KOPT-K1 (cell line): Measurements from ENCODE around the gene USP12.

Experiments used
- H3K27ac ChIP-seq: fragments of 200-600 bp; sonication (generic); 2 replicates; pipeline ENCODE4 v1.5.1; 2016; ENCODE audit warnings: antibody characterized with exemption, mild to moderate bottlenecking, low read depth, low read length; ENCODE audit not compliant: poor library complexity, severe bottlenecking
- H3K36me3 ChIP-seq: fragments of 200-600 bp; sonication (generic); 2 replicates; pipeline ENCODE4 v1.5.1; 2017; ENCODE audit warnings: antibody characterized with exemption, mild to moderate bottlenecking, low read length, moderate library complexity; ENCODE audit not compliant: insufficient read depth
- H3K9me3 ChIP-seq: fragments of 200-600 bp; sonication (generic); 2 replicates; pipeline ENCODE4 v1.5.1; 2017; ENCODE audit warnings: antibody characterized with exemption, low read length, mild to moderate bottlenecking; ENCODE audit not compliant: insufficient read depth, poor library complexity, severe bottlenecking

Gene USP12

GRCh38 chr13:27037571-27037970, 134.0 kb downstream of the USP12 start:
- H3K9me3 ChIP-seq, result no peaks in the 10 kb centered on the region
- H3K27ac ChIP-seq, result no peak overlapping the region
- H3K36me3 ChIP-seq, result no peaks in the 10 kb centered on the region

GRCh38 chr13:27037171-27037570, 134.4 kb downstream of the USP12 start:
- Histone ChIP-seq H3K36me3 (no peaks in the 10 kb centered on the region), H3K9me3 (no peaks in the 10 kb centered on the region), H3K27ac (no peak overlapping the region)

DNA sequence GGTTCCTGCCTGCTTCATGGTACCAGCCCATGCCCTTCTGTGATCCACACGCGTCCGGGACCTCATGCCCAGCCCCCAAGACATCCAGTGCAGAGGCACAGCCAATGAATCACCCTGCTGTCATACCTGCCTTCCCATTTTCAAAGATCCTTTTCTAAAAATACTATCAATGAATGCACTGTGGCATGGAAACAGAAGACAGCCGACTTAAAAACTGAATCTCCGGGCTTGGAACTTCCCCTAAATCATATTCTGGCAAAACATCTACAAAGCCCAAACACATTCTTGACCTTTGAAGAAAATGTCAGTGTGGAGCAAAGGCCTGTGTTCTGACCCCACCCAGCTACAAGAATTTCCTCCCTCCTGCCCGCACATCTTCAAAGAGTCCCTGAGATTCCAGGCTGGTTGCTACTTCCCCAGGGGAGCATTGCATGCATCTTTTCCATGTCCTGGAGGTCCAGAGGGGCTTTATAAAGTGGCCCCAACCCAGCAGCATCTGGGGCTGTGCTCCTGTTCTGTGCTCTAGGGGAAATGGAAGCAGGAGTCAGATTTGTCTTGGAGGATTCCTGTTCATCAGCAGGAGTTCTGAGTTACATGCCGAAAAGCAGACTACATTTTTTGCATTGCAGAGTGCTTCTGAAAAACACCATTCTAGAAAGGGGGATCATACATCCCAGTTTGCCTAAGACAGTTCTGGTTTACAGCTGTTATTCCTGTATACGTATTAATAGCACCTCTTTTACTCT, 135.2 kb downstream of the USP12 start:
- H3K9me3 ChIP-seq, result no peaks in the 10 kb centered on the region
- no peaks in the 10 kb centered on the region for H3K36me3 ChIP-seq
- no peak overlapping the region for H3K27ac ChIP-seq

DNA sequence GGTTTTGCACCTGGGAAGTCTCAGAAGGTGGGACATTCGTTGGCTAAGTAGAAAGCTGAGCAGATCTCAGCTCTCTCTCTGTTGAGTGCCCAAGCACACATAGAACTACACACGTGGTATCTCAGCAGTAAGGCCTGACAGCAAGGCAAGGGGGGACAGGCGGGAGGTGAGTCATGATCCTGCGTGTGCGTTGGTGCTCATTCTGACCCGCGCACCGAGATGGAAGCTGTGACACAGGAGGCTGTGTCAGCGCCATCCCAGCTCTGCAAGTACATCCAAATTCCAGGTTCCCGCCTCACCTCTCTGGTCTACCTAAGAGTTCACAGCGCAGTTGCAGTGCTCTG, 135.7 kb downstream of the USP12 start:
- Histone ChIP-seq H3K27ac (no peak overlapping the region), H3K9me3 (no peaks in the 10 kb centered on the region), H3K36me3 (no peaks in the 10 kb centered on the region)

- Histone ChIP-seq H3K36me3 (no peaks in the 10 kb centered on the region), H3K9me3 (no peaks in the 10 kb centered on the region), H3K27ac (no peak overlapping the region)
Measured at GRCh38 chr13:27034678-27035111, 136.9 kb downstream of the USP12 start.

- Histone ChIP-seq H3K27ac (no peak overlapping the region), H3K9me3 (no peaks in the 10 kb centered on the region), H3K36me3 (no peaks in the 10 kb centered on the region)
Measured at GRCh38 chr13:27028683-27029480, 142.7 kb downstream of the USP12 start.

GRCh38 chr13:27027086-27027667, 144.4 kb downstream of the USP12 start:
- Histone ChIP-seq H3K36me3 (no peaks in the 10 kb centered on the region), H3K9me3 (no peaks in the 10 kb centered on the region), H3K27ac (no peak overlapping the region)

GRCh38 chr13:27026396-27026795, 145.2 kb downstream of the USP12 start:
- Histone ChIP-seq H3K9me3 (no peaks in the 10 kb centered on the region), H3K36me3 (no peaks in the 10 kb centered on the region), H3K27ac (no peak overlapping the region)

GRCh38 chr13:27024776-27025492, 146.7 kb downstream of the USP12 start:
- Histone ChIP-seq H3K27ac (no peak overlapping the region), H3K36me3 (no peaks in the 10 kb centered on the region), H3K9me3 (no peaks in the 10 kb centered on the region)

DNA sequence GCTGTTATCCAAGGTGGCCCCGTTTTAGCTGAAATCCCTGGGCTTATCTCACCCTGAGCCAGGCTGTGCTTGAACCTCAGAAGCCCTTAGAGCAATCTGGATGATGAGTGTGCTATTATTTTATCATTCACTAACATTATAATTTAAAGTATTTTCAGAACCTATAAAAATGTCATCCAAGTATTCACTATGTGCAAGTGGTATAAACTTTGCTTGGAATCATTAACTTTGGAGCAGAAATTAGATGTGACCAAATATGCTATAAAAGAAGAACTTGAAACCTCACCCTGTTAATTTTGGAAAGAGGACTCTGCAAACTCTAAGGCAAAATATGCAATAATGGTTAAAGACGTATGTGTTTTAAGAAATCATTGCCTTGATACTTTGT, 147.5 kb downstream of the USP12 start:
- no peak overlapping the region for H3K27ac ChIP-seq
- no peaks in the 10 kb centered on the region for H3K36me3 ChIP-seq
- H3K9me3 ChIP-seq, result no peaks in the 10 kb centered on the region

- Histone ChIP-seq H3K27ac (no peak overlapping the region), H3K36me3 (no peaks in the 10 kb centered on the region), H3K9me3 (no peaks in the 10 kb centered on the region)
Measured at GRCh38 chr13:27023385-27024073, 148.1 kb downstream of the USP12 start.

DNA sequence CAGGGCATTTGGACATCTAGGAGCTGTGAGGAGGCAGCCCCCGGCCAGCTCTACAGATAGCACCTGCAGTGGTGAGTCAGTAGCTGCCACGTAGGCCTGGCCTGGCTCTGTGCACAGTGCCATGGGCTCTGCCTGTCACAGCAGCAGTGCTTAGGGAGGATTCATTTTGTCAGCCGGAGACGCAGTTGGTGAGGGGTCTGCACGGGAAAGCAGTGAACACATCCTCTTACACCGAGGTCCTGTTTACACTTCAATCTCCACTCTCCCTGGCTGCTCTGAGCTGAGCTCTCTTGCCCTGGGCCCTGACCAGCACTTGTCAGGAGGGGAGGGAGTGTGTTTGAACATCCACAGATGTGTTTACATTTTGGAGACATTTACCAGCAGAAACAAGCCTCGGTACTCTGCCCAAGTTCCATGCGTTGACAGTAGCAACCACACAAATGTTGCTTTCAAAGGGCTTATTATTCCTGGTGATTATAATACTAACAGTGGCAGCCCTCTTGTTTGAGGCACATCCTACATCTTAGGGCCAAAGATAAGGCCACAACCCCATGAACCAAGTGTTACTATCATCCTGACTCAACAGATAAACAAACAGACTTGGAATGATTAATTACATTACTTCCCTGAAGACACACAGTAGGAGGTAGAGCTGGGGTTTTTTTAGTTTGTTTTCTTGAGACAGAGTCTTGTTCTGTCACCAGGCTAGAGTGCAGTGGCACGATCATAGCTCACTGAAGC, 148.9 kb downstream of the USP12 start:
- H3K9me3 ChIP-seq, result no peaks in the 10 kb centered on the region
- no peak overlapping the region for H3K27ac ChIP-seq
- H3K36me3 ChIP-seq, result no peaks in the 10 kb centered on the region

- H3K9me3 ChIP-seq, result no peaks in the 10 kb centered on the region
- no peak overlapping the region for H3K27ac ChIP-seq
- no peaks in the 10 kb centered on the region for H3K36me3 ChIP-seq
Measured at GRCh38 chr13:27020415-27020814, 151.2 kb downstream of the USP12 start.

- Histone ChIP-seq H3K36me3 (no peaks in the 10 kb centered on the region), H3K9me3 (no peaks in the 10 kb centered on the region), H3K27ac (no peak overlapping the region)
Measured at GRCh38 chr13:27018882-27019281, 152.7 kb downstream of the USP12 start.
